Measurements from ENCODE around the gene FBLN7. TPM values are rescaled to one million over a fixed set of nuclear protein-coding genes. Genes with fewer than 3 reads are reported as not detected.

The FBLN7 gene
- total RNA-seq, 2 experiments from 2014 or later = 0.25 TPM; not detected in 1

- Histone ChIP-seq H3K4me1 (ENCODE audit: insufficient read depth, low read length, poor library complexity, severe bottlenecking) (peaks cover 18% of the 10 kb centered on the region), H3K79me2 (ENCODE audit: insufficient read depth, low read depth, low read length) (no peaks in the 10 kb centered on the region), H3K9me2 (ENCODE audit: insufficient read depth, low read length) (no peaks in the 10 kb centered on the region), H4K20me1 (ENCODE audit: insufficient read depth, low read length) (no peaks in the 10 kb centered on the region), H2AFZ (ENCODE audit: low read length) (no peak overlapping the region), H3K36me3 (ENCODE audit: insufficient read depth, low read length) (no peaks in the 10 kb centered on the region), H3K9me3 (ENCODE audit: low read length) (no peaks in the 10 kb centered on the region), H3K4me3 (ENCODE audit: low read depth, low read length, poor library complexity, severe bottlenecking) (no peak overlapping the region), H3K4me2 (ENCODE audit: low read length) (no peak overlapping the region), H3K27ac (ENCODE audit: low read depth, low read length, poor library complexity, severe bottlenecking) (no peak overlapping the region)
- intact Hi-C loops (cut with micrococcal nuclease; ENCODE audit: unreplicated experiment) = no loop called here
- ChIA-PET POLR2A (no interaction called here), CTCF (ENCODE audit: unreplicated experiment) (no interaction called here)
- TF ChIP-seq CTCF (conservative IDR thresholded peaks at IDR 0.05; ENCODE audit: low read length) = no peak
- TF ChIP-seq EZH2phosphoT487 (IDR thresholded peaks at IDR 0.05; ENCODE audit: borderline replicate concordance, low read depth, low read length) = no peak
- DNase-seq (ENCODE audit: low spot score) = no peak
- no TSS peak for BruUV-seq (replicated peaks)
Observed at GRCh38 chr2:112152476-112153178, 14.4 kb downstream of the FBLN7 start.

- H3K79me2 ChIP-seq (ENCODE audit: insufficient read depth, low read depth, low read length) = no peaks in the 10 kb centered on the region
- peaks cover 18% of the 10 kb centered on the region for H3K4me1 ChIP-seq (ENCODE audit: insufficient read depth, low read length, poor library complexity, severe bottlenecking)
- TF ChIP-seq CTCF (conservative IDR thresholded peaks at IDR 0.05; ENCODE audit: low read length) = no peak
- TF ChIP-seq EZH2phosphoT487 (IDR thresholded peaks at IDR 0.05; ENCODE audit: borderline replicate concordance, low read depth, low read length) = no peak
- no peak overlapping the region for H2AFZ ChIP-seq (ENCODE audit: low read length)
- H4K20me1 ChIP-seq (ENCODE audit: insufficient read depth, low read length) = no peaks in the 10 kb centered on the region
- H3K27ac ChIP-seq (ENCODE audit: low read depth, low read length, poor library complexity, severe bottlenecking) = no peak overlapping the region
- ChIA-PET POLR2A (no interaction called here), CTCF (ENCODE audit: unreplicated experiment) (no interaction called here)
- intact Hi-C loops (cut with micrococcal nuclease; ENCODE audit: unreplicated experiment) = no loop called here
- no peaks in the 10 kb centered on the region for H3K9me2 ChIP-seq (ENCODE audit: insufficient read depth, low read length)
- H3K9me3 ChIP-seq (ENCODE audit: low read length) = no peaks in the 10 kb centered on the region
- H3K4me2 ChIP-seq (ENCODE audit: low read length) = no peak overlapping the region
- H3K4me3 ChIP-seq (ENCODE audit: low read depth, low read length, poor library complexity, severe bottlenecking) = no peak overlapping the region
- BruUV-seq (replicated peaks) = no TSS peak
- no peak for DNase-seq (ENCODE audit: low spot score)
- no peaks in the 10 kb centered on the region for H3K36me3 ChIP-seq (ENCODE audit: insufficient read depth, low read length)
Observed at GRCh38 chr2:112153179-112153490, 14.9 kb downstream of the FBLN7 start.

GRCh38 chr2:112153501-112153900 lies 15.3 kb downstream of the FBLN7 start:
- POLR2A ChIA-PET = no interaction called here

More at GRCh38 chr2:112153501-112153900, 15.3 kb downstream of the FBLN7 start:
- intact Hi-C loops (cut with micrococcal nuclease; ENCODE audit: unreplicated experiment) = no loop called here
- DNase-seq (ENCODE audit: low spot score) = no peak
- CTCF ChIA-PET (ENCODE audit: unreplicated experiment) = no interaction called here
- H2AFZ ChIP-seq (ENCODE audit: low read length) = no peak overlapping the region
- no peaks in the 10 kb centered on the region for H3K79me2 ChIP-seq (ENCODE audit: insufficient read depth, low read depth, low read length)
- H3K4me1 ChIP-seq (ENCODE audit: insufficient read depth, low read length, poor library complexity, severe bottlenecking) = peaks cover 18% of the 10 kb centered on the region
- no peak overlapping the region for H3K27ac ChIP-seq (ENCODE audit: low read depth, low read length, poor library complexity, severe bottlenecking)
- H3K4me2 ChIP-seq (ENCODE audit: low read length) = no peak overlapping the region
- H4K20me1 ChIP-seq (ENCODE audit: insufficient read depth, low read length) = no peaks in the 10 kb centered on the region
- TF ChIP-seq EZH2phosphoT487 (IDR thresholded peaks at IDR 0.05; ENCODE audit: borderline replicate concordance, low read depth, low read length) (no peak), CTCF (conservative IDR thresholded peaks at IDR 0.05; ENCODE audit: low read length) (no peak)
- no peaks in the 10 kb centered on the region for H3K36me3 ChIP-seq (ENCODE audit: insufficient read depth, low read length)
- no TSS peak for BruUV-seq (replicated peaks)
- H3K9me3 ChIP-seq (ENCODE audit: low read length) = no peaks in the 10 kb centered on the region
- no peak overlapping the region for H3K4me3 ChIP-seq (ENCODE audit: low read depth, low read length, poor library complexity, severe bottlenecking)
- no peaks in the 10 kb centered on the region for H3K9me2 ChIP-seq (ENCODE audit: insufficient read depth, low read length)
